ENCODE measurements around the gene PCDHB11.
"Not testable (repeated sequence)": the region's sequence is repeated elsewhere in the genome, so short reads cannot be mapped to it uniquely, and the experiment has no call there.

Gene PCDHB11

GRCh38 chr5:141246971-141247370, 47.5 kb downstream of the PCDHB11 start:
- DNase-seq: not testable (repeated sequence)

DNA sequence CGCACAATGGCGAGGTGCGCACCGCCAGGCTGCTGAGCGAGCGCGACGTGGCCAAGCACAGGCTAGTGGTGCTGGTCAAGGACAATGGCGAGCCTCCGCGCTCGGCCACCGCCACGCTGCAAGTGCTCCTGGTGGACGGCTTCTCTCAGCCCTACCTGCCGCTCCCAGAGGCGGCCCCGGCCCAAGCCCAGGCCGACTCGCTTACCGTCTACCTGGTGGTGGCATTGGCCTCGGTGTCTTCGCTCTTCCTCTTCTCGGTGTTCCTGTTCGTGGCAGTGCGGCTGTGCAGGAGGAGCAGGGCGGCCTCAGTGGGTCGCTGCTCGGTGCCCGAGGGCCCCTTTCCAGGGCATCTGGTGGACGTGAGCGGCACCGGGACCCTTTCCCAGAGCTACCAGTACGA, 48.0 kb downstream of the PCDHB11 start:
- DNase-seq: not testable (repeated sequence)

GRCh38 chr5:141250576-141250975, 51.1 kb downstream of the PCDHB11 start:
- no peak for DNase-seq
